Fibroblast of mammary gland (primary cell): ENCODE measurements around the gene PHEX.

ENCODE experiments used
- DNase-seq: peaks from one replicate; pipeline ENCODE4 v3.0.0-alpha.2; 2010; ENCODE audit warnings: low read depth
- H3K4me3 ChIP-seq: 2 replicates; pipeline ENCODE4 v1.5.1; 2011; ENCODE audit warnings: low read depth, mild to moderate bottlenecking, low read length, moderate library complexity; ENCODE audit not compliant: control insufficient read depth
- TF ChIP-seq, protein P1 (sequence below): conservative IDR thresholded peaks from 2 replicates; pipeline ENCODE4 v1.5.1; 2011; ENCODE audit warnings: low read depth, low read length, inconsistent platforms; ENCODE audit not compliant: control insufficient read depth, insufficient read depth

The PHEX gene

DNA sequence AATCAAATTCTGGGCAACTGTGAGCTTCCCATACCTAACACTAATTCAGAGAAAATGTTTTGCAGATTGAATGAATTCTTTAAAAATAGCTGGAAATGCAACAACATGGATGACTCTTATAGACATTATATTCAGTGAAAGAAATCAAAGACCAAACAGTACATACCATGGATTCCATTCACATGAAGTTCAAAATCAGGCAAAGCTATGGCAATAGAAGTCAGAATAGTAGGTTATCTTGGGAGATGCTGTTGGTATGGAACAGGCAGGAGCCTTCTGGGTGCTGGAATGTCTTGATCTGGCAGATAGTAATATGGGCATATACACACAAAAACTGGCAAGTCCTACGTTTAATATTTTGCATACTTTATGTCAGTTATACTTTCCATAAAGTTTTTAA lies 215.0 kb downstream of the PHEX start:
- DNase-seq: no peak
- no peak overlapping the region for H3K4me3 ChIP-seq
- TF ChIP-seq, protein P1, sequence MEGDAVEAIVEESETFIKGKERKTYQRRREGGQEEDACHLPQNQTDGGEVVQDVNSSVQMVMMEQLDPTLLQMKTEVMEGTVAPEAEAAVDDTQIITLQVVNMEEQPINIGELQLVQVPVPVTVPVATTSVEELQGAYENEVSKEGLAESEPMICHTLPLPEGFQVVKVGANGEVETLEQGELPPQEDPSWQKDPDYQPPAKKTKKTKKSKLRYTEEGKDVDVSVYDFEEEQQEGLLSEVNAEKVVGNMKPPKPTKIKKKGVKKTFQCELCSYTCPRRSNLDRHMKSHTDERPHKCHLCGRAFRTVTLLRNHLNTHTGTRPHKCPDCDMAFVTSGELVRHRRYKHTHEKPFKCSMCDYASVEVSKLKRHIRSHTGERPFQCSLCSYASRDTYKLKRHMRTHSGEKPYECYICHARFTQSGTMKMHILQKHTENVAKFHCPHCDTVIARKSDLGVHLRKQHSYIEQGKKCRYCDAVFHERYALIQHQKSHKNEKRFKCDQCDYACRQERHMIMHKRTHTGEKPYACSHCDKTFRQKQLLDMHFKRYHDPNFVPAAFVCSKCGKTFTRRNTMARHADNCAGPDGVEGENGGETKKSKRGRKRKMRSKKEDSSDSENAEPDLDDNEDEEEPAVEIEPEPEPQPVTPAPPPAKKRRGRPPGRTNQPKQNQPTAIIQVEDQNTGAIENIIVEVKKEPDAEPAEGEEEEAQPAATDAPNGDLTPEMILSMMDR: no peak

DNA sequence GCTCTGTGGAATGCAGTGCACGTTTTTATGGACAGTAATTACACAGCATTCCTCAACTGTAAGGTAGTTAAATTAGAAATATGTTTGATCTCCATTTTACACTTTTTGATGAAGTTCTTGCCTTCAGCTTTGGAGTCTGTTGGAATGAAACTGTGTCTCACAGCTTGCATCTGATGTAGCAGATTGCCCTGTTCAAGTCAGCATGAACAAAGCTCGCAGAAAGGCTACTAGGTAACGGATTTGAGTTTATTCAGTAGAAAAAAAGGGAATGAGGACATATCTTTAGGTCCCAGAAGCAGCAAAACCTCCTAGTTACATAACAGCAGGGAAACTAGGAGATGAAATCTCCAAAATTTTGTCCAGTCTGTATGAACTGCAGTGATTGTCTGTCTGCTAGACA lies 216.3 kb downstream of the PHEX start:
- TF ChIP-seq, protein P1: no peak
- H3K4me3 ChIP-seq: no peak overlapping the region
- DNase-seq: no peak

DNA sequence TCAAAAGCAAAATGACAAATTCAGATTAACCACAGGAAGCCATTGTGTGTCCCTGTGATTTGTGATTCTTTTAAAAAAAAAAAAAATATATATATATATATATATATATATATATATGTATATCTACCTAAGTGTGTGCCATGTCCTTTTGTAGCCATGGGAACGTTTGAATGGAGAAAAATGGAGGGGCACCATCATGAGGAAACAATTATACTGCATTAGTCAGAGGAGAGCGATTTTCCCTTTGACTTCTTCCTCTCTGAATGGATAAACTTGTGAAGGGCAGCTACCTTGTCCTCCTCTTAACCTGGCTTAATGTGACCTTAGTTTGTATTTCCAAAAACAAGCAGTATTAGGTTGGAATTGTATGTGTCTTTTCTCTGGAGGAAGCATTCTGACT lies 217.2 kb downstream of the PHEX start:
- no peak for DNase-seq
- no peak overlapping the region for H3K4me3 ChIP-seq
- TF ChIP-seq, protein P1: no peak

DNA sequence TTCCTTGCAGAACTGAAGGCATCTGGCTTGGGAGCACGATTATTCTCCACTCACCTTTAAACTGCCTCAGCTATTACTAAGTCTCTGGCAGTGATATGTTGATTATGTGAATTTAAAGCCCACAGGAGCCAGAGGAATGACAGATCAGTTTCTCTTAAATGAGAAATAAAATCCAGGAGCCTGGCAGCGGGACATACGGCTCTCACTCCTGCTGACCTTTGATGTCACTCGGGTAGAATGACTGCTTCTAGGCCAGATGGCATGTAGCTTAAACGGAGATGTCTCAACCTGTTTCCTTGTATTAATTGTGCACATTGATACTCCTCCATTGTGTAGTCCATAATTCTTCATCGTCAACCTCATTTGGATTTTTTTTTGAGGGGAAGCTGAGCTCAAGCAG lies 236.6 kb downstream of the PHEX start:
- TF ChIP-seq, protein P1: no peak
- no peak for DNase-seq
- no peak overlapping the region for H3K4me3 ChIP-seq

DNA sequence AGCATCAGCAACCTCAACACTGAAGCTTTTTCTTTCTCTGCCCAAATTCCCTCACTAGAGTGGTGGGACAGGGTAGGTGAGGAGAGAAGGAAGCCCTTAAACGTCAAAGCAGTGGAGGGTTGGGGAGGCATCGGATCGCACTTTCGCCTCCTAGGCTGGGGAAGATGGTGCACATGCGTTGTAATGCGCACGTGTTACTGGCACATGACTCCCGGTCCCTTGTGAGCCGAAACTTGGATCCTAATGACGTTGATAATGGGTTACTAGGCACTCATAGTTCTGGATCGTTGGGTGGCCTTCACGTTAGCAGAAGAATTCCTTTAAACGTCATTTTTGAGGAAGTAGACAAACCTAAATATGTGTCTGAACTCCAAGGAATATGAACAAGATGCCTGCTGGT lies 240.5 kb downstream of the PHEX start, which contains the start of gene CBLL2:
Gene CBLL2 (plus strand): TSS at position 301 of the 400 bp plus-strand sequence. CDS start 79 bp downstream, at position 380.
- TF ChIP-seq, protein P1: no peak
- no peak for DNase-seq
- H3K4me3 ChIP-seq: no peak within 1 kb of the TSS

DNA sequence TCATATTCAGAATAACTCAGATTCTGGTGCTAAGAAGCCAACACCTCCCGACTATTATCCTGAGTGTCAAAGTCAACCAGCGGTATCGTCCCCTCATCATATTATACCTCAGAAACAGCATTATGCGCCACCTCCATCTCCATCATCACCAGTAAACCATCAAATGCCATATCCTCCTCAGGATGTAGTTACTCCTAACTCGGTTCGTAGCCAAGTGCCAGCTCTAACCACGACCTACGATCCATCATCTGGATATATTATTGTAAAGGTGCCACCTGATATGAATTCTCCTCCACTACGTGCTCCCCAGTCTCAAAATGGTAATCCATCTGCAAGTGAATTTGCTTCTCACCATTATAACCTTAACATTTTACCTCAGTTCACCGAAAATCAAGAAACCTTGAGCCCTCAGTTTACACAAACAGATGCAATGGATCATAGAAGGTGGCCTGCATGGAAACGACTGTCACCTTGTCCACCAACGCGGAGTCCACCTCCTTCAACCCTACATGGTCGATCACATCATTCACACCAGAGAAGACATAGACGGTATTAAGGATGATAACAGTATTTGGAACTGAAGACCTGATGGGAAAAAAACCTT lies 241.7 kb downstream of the PHEX start:
- H3K4me3 ChIP-seq: no peak overlapping the region
- TF ChIP-seq, protein P1: no peak
- no peak for DNase-seq

DNA sequence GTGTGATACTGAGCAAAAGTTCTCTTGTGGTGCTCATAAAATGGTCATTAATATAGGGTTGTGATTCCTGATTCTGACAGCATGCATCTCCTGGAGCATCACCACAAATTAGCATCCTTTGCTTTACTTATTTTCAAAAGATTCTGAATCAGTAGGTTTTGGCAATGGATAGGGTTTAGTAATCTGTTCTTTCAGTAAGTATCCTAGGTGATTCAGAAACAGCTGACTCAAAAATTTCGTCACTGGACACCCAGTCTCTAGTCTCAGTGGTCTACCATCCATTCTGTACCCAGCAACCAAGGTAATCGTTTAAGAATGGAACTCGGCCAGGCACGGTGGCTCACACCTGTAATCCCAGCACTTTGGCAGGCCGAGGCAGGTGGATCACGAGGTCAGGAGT lies 244.7 kb downstream of the PHEX start:
- H3K4me3 ChIP-seq: no peak overlapping the region
- DNase-seq: peak; percentile 75
- TF ChIP-seq, protein P1: no peak
